Right forelimb (tissue), 1 donor: ENCODE data around the gene ZBTB5.
"Not testable (repeated sequence)": the region's sequence is repeated elsewhere in the genome, so short reads cannot be mapped to it uniquely, and the experiment has no call there.

ENCODE experiments used
- DNase-seq: peaks from one replicate; pipeline ENCODE4 v3.0.0-alpha.2; 2018

The ZBTB5 gene

DNA sequence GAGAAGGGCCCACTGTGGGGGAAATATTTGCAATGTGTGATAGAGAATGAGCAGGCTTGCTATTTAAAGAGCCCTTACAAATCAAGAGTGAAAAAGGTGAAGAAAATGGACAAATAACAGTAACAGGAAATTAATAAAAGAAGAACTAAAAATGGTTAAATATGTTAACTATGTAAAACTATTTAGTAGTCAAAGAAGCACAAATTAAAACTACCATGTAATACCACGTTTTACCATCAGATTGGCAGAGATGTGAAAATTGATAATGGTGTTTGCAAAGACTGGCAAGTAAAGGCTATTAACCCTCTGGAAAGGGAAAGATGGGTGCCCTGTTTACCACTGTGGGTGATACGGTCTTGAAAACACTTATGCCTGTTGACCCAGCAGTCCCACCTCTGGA lies 65.9 kb downstream of the ZBTB5 start:
- no peak for DNase-seq

DNA sequence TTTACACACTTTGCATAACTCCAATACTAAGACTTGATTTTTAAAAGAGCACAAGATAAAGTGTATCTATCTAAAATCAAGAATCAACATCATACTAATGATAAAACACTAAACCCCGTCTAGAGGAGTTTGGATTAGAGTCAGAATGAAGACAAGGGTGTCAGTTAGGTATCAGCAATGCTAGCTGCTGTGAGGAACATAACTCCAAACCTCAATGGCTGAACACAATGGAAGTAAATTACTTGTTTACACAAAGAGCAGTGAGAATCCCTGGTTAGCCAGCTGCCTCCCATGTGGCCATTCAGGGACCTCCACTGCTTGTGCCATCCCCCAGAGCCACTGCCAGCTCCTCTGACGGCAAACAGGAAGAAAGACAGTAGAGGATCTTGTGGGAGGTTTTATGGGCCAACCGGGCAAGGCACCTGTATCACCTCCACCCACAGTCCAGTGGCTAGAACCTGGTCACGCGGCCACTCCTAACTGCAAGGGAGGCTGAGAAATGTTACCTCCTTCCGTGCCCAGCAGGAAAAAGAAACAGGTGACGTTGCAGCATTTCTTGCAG lies 66.7 kb downstream of the ZBTB5 start:
- no peak for DNase-seq

DNA sequence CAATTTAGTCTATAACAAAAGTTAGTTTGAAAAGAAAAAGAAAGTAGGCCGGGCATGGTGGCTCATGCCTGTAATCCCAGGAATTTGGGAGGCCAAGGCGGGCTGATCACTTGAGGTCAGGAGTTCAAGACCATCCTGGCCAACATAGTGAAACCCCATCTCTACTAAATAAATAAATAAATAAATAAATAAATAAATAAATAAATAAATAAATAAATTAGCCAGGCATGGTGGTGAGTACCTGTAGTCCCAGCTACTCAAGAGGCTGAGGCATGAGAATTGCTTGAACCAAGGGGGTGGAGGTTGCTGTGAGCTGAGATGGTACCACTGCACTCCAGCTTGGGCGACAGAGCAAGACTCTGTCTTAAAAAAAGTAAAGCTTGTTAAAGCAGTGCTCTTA lies 67.3 kb downstream of the ZBTB5 start:
- DNase-seq: not testable (repeated sequence)

DNA sequence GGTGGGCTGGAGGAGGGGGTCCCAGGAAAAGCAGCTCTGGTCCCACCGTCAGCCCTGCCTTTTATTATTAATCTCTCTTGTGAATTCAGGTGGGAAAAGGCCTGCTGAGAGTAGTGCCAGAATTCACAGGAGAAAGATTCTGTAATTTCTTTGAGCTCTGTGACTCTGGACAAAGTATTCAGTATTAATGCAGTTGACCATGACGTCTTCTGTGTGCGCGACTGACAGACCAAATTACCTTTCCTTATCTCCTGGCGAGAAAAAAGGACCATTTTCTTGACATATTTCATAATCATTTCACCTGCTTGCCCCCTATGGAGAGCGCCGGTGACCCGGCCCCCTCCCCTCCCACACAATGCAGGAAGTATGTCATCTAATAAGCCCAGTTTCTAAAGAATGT lies 69.6 kb downstream of the ZBTB5 start:
- DNase-seq: no peak

DNA sequence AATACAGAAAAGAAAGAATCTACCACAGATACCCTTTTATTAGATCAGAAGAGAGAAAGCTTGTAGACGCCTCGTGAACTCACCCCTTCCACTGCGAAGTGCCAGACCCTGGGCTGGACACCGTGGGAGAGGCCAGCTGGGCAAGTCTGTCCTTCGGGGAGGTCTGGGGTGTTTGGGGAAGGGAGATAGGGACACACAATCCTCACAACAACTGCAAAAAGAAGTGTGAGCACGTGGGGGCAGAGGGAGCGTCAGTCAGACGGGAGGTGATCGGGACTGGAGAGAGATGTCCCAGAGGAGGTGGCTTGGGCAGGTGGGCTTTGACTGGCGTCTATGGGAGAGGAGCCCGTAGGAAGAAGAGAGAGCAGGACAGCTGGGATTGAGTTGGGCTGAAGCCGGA lies 70.0 kb downstream of the ZBTB5 start:
- no peak for DNase-seq

DNA sequence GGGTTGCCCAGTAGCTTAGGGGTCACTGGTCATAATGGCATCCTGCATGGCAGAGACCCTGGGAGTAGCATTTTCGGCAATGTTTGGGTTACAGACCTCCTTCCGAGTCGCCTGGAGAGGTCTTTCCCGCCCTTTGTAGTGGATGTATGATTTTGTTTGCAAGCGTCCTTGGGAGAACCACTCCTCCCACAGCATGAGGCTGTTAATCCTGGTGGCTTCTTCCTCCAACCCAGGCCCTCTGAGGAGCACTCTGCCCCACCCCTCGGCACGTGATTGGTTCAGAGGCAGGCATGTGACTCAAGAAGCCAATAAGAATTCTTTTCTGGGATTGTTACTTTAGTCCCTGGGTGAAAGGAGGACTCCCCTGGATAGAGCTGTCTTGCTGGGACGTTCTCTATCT lies 73.0 kb downstream of the ZBTB5 start:
- DNase-seq: no peak

DNA sequence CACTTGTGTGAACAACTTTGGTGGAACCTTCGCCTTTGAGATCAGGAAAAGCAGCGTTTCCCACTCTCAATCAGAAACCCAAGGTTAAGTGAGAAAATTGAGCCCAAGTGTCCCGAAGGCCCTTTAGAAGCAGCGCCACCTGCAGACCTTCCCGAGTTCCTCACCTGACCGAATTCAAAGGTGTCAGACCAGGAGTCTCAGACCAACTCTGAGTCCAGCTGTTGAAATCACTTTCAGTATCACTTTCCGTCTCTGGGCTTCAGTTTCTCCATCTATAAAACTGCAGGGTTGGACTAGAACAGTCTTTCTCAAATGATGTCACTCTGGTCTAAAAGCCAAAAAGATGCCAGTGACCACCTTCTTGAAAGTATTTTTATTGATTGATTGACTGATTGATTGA lies 74.5 kb downstream of the ZBTB5 start:
- no peak for DNase-seq
